HCT116 (cell line): ENCODE data around the gene DNAJA4. TPM values are rescaled to one million over a fixed set of nuclear protein-coding genes. Genes with fewer than 3 reads are reported as not detected.

Experiments used
- total RNA-seq: library from RNA; stranded (reverse); gene quantifications from one replicate; pipeline ENCODE4 v1.2.1, GENCODE V29; 2021; ENCODE audit not compliant: unreplicated experiment

Gene DNAJA4
- total RNA-seq, 1 experiment from 2014 or later: 66.6 TPM

Other genes with a start within 250 kb of the DNAJA4 start
- gene TBC1D2B, start 186.9 kb upstream of the DNAJA4 start, total RNA-seq: 16.6 TPM
- gene SH2D7, start 172.0 kb upstream of the DNAJA4 start, total RNA-seq: not detected
- 17.3 TPM for gene CIB2, start 133.1 kb upstream of the DNAJA4 start, total RNA-seq
- gene IDH3A, start 115.2 kb upstream of the DNAJA4 start, total RNA-seq: 115 TPM
- gene ACSBG1, start 30.0 kb upstream of the DNAJA4 start, total RNA-seq: 0.71 TPM
- 57.1 TPM for gene SKIC8, start 35.0 kb downstream of the DNAJA4 start, total RNA-seq
- 0.47 TPM for gene CRABP1, start 75.8 kb downstream of the DNAJA4 start, total RNA-seq
- gene IREB2, start 173.7 kb downstream of the DNAJA4 start, total RNA-seq: 57.6 TPM
- 6.2 TPM for gene HYKK, start 243.0 kb downstream of the DNAJA4 start, total RNA-seq